Mesothelial cell of epicardium (in vitro differentiated cells): ENCODE measurements around the gene TSPAN18. TPM values are rescaled to one million over a fixed set of nuclear protein-coding genes. Genes with fewer than 3 reads are reported as not detected.

ENCODE experiments used
- DNase-seq, 2 experiments: peaks; one replicate each; pipeline ENCODE4 v3.0.0; 2021; ENCODE audit warnings: low spot score in 2 of 2; ENCODE audit not compliant: unreplicated experiment in 2 of 2
- H3K27ac Mint-ChIP-seq: 2 replicates; pipeline ENCODE4 v1.8.0; 2021; ENCODE audit warnings: mixed read lengths
- H3K27me3 Mint-ChIP-seq: 2 replicates; pipeline ENCODE4 v1.8.0; 2021; ENCODE audit warnings: low read depth, mixed read lengths
- H3K36me3 Mint-ChIP-seq: 2 replicates; pipeline ENCODE4 v1.8.0; 2021; ENCODE audit warnings: mixed read lengths
- H3K4me1 Mint-ChIP-seq: 2 replicates; pipeline ENCODE4 v1.8.0; 2021; ENCODE audit warnings: mixed read lengths
- H3K4me3 Mint-ChIP-seq: 2 replicates; pipeline ENCODE4 v1.8.0; 2021; ENCODE audit warnings: mild to moderate bottlenecking, moderate library complexity, mixed read lengths
- H3K9me3 Mint-ChIP-seq: 2 replicates; pipeline ENCODE4 v1.8.0; 2021; ENCODE audit warnings: mixed read lengths
- total RNA-seq: library from RNA; stranded (reverse); gene quantifications from 3 replicates; pipeline ENCODE4 v1.2.1, GENCODE V29; 2021
- TF ChIP-seq, protein P1 (sequence below): fragments of 200-600 bp; sonication (generic); IDR thresholded peaks from one replicate; pipeline ENCODE4 v1.5.0; 2021; ENCODE audit warnings: antibody characterized with exemption; ENCODE audit not compliant: unreplicated experiment

The TSPAN18 gene
- total RNA-seq, 1 donor from 2014 or later: 47.4 TPM

DNA sequence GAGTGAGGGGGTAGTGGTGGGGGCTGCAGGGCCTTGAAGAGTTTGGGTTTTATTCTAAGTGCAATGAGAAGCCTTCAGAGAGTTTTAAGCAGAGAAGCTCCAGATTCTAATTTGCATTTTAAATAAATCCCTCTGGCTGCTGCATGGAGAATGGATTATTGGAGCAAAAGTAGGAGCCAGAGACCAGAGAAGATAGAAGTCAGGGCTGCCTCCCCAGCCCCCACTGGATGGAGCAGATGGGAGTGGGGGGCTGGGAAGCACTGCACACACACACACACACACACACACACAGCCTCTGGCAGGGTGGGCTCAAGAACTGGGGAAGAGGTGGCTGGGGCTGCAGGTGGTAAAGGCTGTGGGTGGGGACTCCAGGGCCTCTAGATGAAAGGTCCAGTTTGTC, 75.6 kb downstream of the TSPAN18 start:
- no peaks in the 10 kb centered on the region for H3K27me3 Mint-ChIP-seq
- H3K4me3 Mint-ChIP-seq: no peak overlapping the region
- peaks cover 59% of the 10 kb centered on the region for H3K4me1 Mint-ChIP-seq
- no peak overlapping the region for H3K27ac Mint-ChIP-seq
- no peaks in the 10 kb centered on the region for H3K36me3 Mint-ChIP-seq
- H3K9me3 Mint-ChIP-seq: no peaks in the 10 kb centered on the region
- DNase-seq: no peak
- TF ChIP-seq, protein P1, sequence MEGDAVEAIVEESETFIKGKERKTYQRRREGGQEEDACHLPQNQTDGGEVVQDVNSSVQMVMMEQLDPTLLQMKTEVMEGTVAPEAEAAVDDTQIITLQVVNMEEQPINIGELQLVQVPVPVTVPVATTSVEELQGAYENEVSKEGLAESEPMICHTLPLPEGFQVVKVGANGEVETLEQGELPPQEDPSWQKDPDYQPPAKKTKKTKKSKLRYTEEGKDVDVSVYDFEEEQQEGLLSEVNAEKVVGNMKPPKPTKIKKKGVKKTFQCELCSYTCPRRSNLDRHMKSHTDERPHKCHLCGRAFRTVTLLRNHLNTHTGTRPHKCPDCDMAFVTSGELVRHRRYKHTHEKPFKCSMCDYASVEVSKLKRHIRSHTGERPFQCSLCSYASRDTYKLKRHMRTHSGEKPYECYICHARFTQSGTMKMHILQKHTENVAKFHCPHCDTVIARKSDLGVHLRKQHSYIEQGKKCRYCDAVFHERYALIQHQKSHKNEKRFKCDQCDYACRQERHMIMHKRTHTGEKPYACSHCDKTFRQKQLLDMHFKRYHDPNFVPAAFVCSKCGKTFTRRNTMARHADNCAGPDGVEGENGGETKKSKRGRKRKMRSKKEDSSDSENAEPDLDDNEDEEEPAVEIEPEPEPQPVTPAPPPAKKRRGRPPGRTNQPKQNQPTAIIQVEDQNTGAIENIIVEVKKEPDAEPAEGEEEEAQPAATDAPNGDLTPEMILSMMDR: no peak

DNA sequence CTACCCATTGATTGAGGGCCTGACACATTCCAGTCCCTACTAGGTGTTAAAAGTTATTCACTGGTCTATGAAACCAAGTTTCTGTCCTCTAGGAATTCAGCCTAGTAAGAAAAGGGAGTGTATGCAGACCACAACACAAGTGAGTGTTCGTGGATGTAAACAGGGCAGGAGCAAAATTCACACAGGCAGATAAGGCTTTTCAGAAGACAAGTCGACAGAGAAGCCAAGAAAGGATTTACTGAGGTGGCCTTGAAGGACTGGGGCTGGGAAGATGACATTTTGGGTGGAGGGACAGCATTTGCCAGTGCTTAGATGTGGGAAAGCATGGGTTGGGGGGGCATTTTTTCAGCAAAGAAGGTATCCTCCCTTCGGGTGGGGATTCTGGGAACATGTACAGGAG, 76.2 kb downstream of the TSPAN18 start:
- no peak overlapping the region for H3K4me3 Mint-ChIP-seq
- H3K36me3 Mint-ChIP-seq: no peaks in the 10 kb centered on the region
- peak overlapping the region; percentile 71 for H3K27ac Mint-ChIP-seq
- DNase-seq: no peak
- TF ChIP-seq, protein P1: no peak
- no peaks in the 10 kb centered on the region for H3K27me3 Mint-ChIP-seq
- H3K4me1 Mint-ChIP-seq: peaks cover 56% of the 10 kb centered on the region
- H3K9me3 Mint-ChIP-seq: no peaks in the 10 kb centered on the region

- Mint-ChIP-seq H3K36me3 (no peaks in the 10 kb centered on the region), H3K27me3 (no peaks in the 10 kb centered on the region), H3K27ac (peak overlapping the region; percentile 86), H3K4me1 (peaks cover 47% of the 10 kb centered on the region), H3K4me3 (peak overlapping the region; percentile 2), H3K9me3 (no peaks in the 10 kb centered on the region)
- TF ChIP-seq, protein P1: no peak
- DNase-seq: no peak
Observed at GRCh38 chr11:44804449-44805437, 78.0 kb downstream of the TSPAN18 start.

GRCh38 chr11:44805596-44805995, 78.8 kb downstream of the TSPAN18 start:
- TF ChIP-seq, protein P1: no peak
- H3K4me3 Mint-ChIP-seq: no peak overlapping the region
- H3K4me1 Mint-ChIP-seq: peaks cover 43% of the 10 kb centered on the region
- DNase-seq: no peak
- peak overlapping the region; percentile 74 for H3K27ac Mint-ChIP-seq
- no peaks in the 10 kb centered on the region for H3K36me3 Mint-ChIP-seq
- H3K9me3 Mint-ChIP-seq: no peaks in the 10 kb centered on the region
- no peaks in the 10 kb centered on the region for H3K27me3 Mint-ChIP-seq

DNA sequence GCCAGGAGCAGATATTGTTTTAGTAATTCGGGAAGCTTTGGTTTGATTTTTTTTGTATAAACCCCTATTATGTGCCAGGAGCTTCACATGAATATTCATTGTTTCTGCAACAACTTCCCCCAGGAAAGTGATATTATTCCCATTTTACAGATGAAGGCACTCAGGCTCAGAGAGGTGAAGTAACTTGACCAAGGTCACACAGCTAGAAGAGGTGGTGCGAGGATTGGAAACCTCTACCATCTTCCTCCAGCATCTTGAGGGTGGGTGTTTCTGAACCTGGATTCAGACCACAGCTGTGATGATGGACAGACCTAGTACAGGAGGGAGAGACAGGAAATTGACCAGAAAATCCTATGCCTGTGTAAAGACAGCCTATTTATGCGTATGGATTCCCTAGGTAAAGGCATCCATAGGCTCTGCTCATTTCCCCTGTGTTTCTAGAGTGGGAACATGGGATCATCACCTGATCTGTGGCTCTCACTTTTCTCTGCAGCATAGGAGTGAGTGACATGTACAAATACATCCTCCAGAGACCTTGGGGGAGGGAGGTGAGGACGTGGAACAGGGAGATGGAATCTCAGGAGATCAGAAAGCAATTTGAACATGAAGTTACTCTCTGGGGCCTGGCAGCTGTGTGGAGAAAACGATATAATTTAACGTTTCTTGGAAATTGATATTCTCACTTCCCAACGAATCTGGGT, 81.4 kb downstream of the TSPAN18 start:
- DNase-seq: no peak
- Mint-ChIP-seq H3K27me3 (no peaks in the 10 kb centered on the region), H3K27ac (no peak overlapping the region), H3K4me1 (peaks cover 34% of the 10 kb centered on the region), H3K9me3 (no peaks in the 10 kb centered on the region), H3K36me3 (no peaks in the 10 kb centered on the region), H3K4me3 (no peak overlapping the region)
- TF ChIP-seq, protein P1: no peak
